ENCODE measurements around the gene LRRC7. TPM values are rescaled to one million over a fixed set of nuclear protein-coding genes. Genes with fewer than 3 reads are reported as not detected.

LRRC7 gene
- total RNA-seq, 2 donors from 2014 or later = not detected

DNA sequence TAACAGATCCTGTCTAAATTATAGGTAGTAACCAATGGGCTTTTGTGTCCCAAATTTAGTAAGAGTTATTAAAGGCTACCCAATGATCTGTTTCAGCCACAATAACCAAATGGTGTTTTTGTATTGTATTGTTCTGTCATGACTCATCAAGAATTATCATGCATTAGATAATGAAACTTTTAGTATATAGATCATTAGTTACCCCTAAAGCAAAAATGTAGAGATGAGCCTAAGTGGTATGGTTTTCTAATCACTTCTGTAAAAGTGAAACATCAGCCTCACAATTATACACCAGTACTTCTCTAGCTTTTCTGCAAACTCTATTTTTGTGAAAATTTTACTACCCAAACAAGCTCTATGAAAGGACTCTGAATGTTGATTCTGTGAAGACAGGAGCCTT, 71.4 kb downstream of the LRRC7 start:
- Mint-ChIP-seq H3K27ac (no peak overlapping the region), H3K4me3 (no peak overlapping the region), H3K9me3 (peaks cover 12% of the 10 kb centered on the region), H3K36me3 (no peaks in the 10 kb centered on the region), H3K27me3 (no peaks in the 10 kb centered on the region), H3K4me1 (ENCODE audit: low read depth in 2 of 2) (no peaks in the 10 kb centered on the region)
- no peak for DNase-seq (ENCODE audit: low spot score)
- no peak for ATAC-seq

DNA sequence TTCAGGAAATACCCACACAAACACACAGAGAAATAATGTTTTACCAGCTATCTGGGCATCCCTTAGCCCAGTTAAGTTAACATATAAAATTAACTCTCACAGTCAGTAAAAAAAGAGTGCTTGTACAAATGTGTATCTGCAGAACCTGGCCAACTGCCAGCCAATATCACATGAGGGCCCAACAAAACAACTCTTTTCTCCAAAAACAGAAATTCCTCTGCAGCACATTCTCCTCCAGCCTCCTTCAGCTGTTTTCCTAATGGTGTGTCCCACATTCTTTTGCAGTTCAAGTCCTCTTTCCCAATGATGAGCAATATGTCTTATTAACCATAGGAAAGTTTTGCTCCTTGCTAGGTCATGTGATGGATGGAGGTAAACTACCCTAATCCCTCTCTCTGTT, 75.5 kb downstream of the LRRC7 start:
- Mint-ChIP-seq H3K9me3 (peaks cover 8% of the 10 kb centered on the region), H3K4me1 (ENCODE audit: low read depth in 2 of 2) (no peaks in the 10 kb centered on the region), H3K27me3 (no peaks in the 10 kb centered on the region), H3K27ac (no peak overlapping the region), H3K36me3 (no peaks in the 10 kb centered on the region), H3K4me3 (no peak overlapping the region)
- ATAC-seq = no peak
- DNase-seq (ENCODE audit: low spot score) = no peak

DNA sequence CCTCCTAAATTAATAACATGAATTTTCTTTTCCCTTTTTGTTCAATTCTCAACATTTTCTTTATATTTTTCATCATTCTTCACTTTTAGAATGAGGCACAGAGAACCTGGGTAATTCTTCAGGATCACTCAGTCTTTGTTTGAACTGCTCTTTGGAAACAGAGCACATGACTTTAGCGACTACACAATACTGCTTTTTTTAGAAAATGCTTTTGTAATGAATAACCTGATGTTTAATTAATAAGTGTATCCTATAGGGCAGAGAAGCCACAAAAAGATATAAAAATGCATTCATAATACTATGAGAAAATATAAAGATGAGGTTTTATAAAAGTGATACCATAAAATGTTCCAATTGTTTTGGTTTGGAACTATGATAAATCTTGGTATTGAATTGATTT, 77.8 kb downstream of the LRRC7 start:
- H3K4me3 Mint-ChIP-seq = no peak overlapping the region

DNA sequence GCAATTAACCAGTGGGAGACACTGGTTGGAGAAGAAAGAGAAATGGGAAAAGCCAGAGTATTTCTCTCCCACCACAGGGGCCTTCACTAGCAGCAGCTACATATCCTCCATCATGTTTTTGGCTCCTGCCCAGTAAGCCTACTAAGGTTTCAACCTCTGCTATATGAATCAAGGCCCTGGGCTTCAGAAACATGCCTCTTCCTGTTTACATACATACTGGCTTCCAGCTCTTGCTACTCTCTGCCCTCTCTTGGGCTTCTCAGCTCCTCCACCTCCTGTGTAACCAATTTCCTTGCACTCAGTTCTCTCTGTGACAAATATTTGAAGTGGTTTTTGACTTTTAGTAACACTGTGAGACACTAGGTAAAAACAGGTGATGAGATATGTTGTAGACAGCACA, 80.8 kb downstream of the LRRC7 start:
- Mint-ChIP-seq H3K4me3 (no peak overlapping the region), H3K4me1 (ENCODE audit: low read depth in 2 of 2) (no peaks in the 10 kb centered on the region), H3K27ac (no peak overlapping the region), H3K36me3 (no peaks in the 10 kb centered on the region), H3K27me3 (no peaks in the 10 kb centered on the region), H3K9me3 (peaks cover 6% of the 10 kb centered on the region)
- ATAC-seq (no peak), DNase-seq (ENCODE audit: low spot score) (no peak)

More for the DNA sequence above, 77.8 kb downstream of the LRRC7 start:
- Mint-ChIP-seq H3K36me3 (no peaks in the 10 kb centered on the region), H3K9me3 (peaks cover 12% of the 10 kb centered on the region), H3K27ac (no peak overlapping the region), H3K4me1 (ENCODE audit: low read depth in 2 of 2) (no peaks in the 10 kb centered on the region), H3K27me3 (no peaks in the 10 kb centered on the region)
- ATAC-seq (no peak), DNase-seq (ENCODE audit: low spot score) (no peak)

DNA sequence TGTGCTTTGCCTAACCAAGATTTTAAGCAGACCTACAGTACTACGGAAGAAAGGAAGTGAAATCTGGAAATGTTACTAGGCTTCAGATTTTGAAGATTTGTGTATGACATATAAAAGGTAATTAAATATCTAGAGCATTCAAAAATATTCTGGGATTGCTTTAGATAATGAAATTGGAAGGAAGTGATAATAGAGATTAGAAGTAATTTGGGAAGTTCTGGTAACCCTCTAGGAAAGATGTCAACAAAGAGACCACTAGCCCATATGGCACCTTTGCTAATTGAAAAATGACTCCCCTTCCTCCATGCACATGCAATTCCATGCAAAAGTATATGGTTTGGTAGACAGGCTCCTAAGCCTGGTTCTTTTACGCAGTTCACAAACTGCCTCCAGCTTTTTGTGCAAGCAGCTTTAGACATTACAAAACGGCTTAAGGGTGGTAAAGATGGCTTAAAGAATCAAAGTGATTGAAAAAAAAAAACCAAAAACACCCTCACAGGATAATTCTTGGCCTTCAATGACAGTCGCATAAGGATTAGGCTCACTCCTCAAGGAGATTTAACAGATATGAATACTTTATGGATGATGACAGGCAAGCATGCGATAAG, 81.8 kb downstream of the LRRC7 start:
- no peaks in the 10 kb centered on the region for H3K27me3 Mint-ChIP-seq
- no peak overlapping the region for H3K27ac Mint-ChIP-seq
- H3K4me3 Mint-ChIP-seq = no peak overlapping the region

DNA sequence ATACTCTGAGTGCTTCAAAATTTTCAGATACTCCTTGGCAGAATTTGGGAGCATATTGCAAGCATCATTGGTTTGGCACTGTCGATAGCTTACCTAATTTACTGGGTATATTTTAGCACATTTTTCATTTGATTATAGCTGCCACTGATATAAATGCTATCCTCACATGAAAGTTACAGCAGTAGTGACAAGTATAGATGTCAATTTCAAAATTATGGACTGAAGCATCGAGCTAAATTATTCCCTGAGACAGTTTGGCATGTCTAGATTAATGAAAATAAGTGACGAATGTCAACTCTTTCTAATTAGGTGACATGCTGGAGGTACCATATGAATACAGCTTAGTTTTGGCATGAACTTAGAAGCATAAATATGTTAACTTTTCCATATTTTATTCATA, 83.1 kb downstream of the LRRC7 start:
- H3K36me3 Mint-ChIP-seq = no peaks in the 10 kb centered on the region
- ATAC-seq = no peak
- no peaks in the 10 kb centered on the region for H3K27me3 Mint-ChIP-seq
- no peak overlapping the region for H3K27ac Mint-ChIP-seq
- no peaks in the 10 kb centered on the region for H3K4me1 Mint-ChIP-seq (ENCODE audit: low read depth in 2 of 2)
- DNase-seq (ENCODE audit: low spot score) = no peak
- H3K9me3 Mint-ChIP-seq = peaks cover 10% of the 10 kb centered on the region
- no peak overlapping the region for H3K4me3 Mint-ChIP-seq

More for the DNA sequence above, 81.8 kb downstream of the LRRC7 start:
- DNase-seq (ENCODE audit: low spot score) (no peak), ATAC-seq (no peak)
- Mint-ChIP-seq H3K4me1 (ENCODE audit: low read depth in 2 of 2) (no peaks in the 10 kb centered on the region), H3K9me3 (peaks cover 7% of the 10 kb centered on the region), H3K36me3 (no peaks in the 10 kb centered on the region)

DNA sequence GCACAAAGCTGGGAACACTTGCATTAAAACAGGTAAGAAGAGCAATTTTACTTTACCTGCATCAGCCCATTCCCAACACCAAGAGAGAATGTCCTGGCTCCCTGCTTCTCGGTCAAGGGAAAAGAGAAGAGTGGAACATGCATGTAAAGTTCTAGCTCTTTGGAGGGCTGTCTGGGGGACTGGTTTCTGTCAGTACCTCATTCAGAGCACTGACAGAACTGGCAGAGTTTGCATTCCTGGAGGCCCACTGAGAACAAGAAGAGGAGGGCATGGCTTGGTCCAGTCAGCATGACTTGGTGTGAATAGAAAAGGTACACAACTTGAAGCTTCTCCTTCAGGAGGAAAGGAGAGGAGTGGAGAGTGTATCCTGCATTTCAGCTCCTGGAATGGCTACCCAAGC, 83.9 kb downstream of the LRRC7 start:
- Mint-ChIP-seq H3K36me3 (no peaks in the 10 kb centered on the region), H3K9me3 (peaks cover 10% of the 10 kb centered on the region), H3K4me3 (no peak overlapping the region), H3K4me1 (ENCODE audit: low read depth in 2 of 2) (no peaks in the 10 kb centered on the region), H3K27me3 (no peaks in the 10 kb centered on the region), H3K27ac (no peak overlapping the region)
- no peak for DNase-seq (ENCODE audit: low spot score)
- ATAC-seq = no peak

DNA sequence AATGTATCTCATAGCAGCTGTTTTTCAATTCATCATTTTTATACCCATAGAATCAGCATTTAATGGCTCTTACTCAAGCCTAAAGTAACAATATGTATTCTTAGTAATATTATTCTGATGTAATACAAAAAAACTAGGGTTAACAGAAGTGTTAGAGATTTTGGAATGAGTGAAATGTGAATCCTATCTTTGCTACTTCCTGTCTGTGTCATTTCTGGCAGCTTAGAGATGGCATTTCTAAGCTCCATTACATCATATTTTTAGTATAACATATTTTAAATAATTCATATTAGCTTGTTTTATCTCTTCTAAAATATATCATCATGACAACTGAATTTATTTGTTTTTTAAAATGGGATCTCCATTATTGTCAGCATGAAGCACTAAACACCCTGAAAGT, 90.2 kb downstream of the LRRC7 start:
- Mint-ChIP-seq H3K4me3 (no peak overlapping the region), H3K4me1 (ENCODE audit: low read depth in 2 of 2) (no peaks in the 10 kb centered on the region), H3K27me3 (no peaks in the 10 kb centered on the region), H3K27ac (no peak overlapping the region), H3K9me3 (peaks cover 11% of the 10 kb centered on the region), H3K36me3 (no peaks in the 10 kb centered on the region)
- DNase-seq (ENCODE audit: low spot score) = no peak
- ATAC-seq = no peak

DNA sequence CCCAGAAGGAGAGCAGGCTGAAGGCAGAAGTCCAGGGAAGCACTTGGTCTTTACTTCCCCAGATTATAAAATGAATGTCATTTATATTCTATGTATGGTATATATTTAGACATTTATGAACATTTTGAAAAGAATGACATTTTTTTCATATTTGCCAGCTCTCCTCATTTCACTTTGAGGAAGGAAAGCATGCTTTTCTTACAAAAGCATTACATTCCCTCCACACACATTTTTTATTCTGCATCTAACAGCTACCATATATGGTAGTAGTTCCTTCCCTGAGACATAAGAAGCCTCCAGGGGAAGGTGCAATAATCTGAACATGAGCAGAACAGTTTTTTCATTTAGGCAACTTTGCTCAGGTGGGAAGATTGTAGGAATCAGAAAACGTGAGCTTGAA, 94.0 kb downstream of the LRRC7 start:
- no peak overlapping the region for H3K27ac Mint-ChIP-seq
- no peak for DNase-seq (ENCODE audit: low spot score)
- no peak overlapping the region for H3K4me3 Mint-ChIP-seq
- H3K4me1 Mint-ChIP-seq (ENCODE audit: low read depth in 2 of 2) = no peaks in the 10 kb centered on the region
- no peaks in the 10 kb centered on the region for H3K36me3 Mint-ChIP-seq
- ATAC-seq = no peak
- no peaks in the 10 kb centered on the region for H3K27me3 Mint-ChIP-seq
- peaks cover 17% of the 10 kb centered on the region for H3K9me3 Mint-ChIP-seq

DNA sequence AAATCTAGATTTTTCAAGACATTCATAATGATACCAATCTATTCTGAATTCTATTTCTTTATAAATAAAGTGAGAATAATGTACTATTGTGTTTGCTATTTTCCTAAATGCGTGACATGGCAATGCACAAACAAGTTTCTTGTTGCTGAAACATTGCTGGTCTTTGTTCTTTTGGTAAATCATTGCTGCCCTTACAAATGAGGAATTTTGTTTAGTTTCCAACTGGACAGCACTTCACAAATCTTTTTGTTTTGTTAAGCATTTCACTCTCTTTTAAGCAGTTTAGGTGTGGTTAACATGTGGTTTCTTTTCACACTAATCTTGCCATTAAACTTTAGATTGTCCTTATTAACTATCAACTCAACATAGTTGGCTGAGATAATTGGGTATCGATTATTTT, 94.6 kb downstream of the LRRC7 start:
- Mint-ChIP-seq H3K27ac (no peak overlapping the region), H3K27me3 (no peaks in the 10 kb centered on the region), H3K4me3 (no peak overlapping the region), H3K36me3 (no peaks in the 10 kb centered on the region), H3K4me1 (ENCODE audit: low read depth in 2 of 2) (no peaks in the 10 kb centered on the region), H3K9me3 (peaks cover 23% of the 10 kb centered on the region)
- DNase-seq (ENCODE audit: low spot score) = no peak
- no peak for ATAC-seq

DNA sequence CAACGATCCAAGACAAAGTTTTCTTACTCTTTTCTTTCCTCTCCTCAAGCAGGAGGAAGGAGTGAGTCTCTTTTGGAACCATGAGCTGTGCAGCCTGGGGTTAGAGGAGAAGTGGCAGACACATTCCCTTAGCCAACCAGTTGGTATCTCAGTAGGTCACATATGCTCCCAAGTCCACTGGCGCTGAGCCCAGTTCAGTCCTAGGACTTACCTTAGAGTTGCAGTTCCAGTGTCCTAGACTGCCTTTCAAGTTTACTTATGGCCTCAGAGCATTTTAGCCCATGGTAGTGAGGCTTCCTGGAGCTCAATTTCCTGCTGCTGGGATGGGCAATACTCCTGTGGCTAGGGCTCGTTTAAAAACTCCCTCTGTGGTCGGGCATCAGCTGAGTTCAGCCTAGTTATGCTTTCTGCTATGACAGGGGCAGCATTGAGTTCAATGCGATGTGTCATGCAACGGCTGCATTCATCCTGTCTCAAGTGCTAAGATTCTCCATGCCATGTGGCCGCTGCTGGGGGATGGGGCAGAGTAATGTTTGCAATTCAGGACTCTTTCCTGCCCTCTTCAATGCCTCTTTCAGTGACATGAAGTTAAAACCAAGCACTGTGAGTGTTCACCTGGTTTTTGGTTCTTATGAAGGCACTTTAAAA, 103.8 kb downstream of the LRRC7 start:
- H3K27ac Mint-ChIP-seq = no peak overlapping the region
- H3K9me3 Mint-ChIP-seq = peaks cover 16% of the 10 kb centered on the region
- no peaks in the 10 kb centered on the region for H3K27me3 Mint-ChIP-seq
- no peak for ATAC-seq
- no peak overlapping the region for H3K4me3 Mint-ChIP-seq
- no peaks in the 10 kb centered on the region for H3K4me1 Mint-ChIP-seq (ENCODE audit: low read depth in 2 of 2)
- peaks cover 4% of the 10 kb centered on the region for H3K36me3 Mint-ChIP-seq
- no peak for DNase-seq (ENCODE audit: low spot score)

DNA sequence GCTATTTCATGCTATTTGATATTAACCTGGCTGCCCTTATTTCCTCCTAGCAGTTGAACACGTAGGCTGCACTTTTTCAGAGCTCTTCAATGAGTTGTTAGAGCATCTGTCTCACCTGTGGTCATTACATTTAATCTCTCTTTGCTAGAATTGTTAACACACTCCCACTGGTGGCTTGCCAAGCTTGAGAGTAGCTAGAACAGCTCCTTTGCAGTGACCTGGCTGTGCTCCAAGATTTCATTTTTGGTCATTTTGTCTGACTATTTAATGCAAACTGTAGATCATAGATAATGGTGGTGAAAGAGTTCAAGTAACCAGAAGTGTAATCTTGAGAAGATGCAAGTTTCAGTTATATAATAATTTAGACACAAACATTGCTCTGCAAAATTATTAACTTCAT, 105.6 kb downstream of the LRRC7 start:
- Mint-ChIP-seq H3K27ac (no peak overlapping the region), H3K27me3 (no peaks in the 10 kb centered on the region)
- ATAC-seq = no peak

DNA sequence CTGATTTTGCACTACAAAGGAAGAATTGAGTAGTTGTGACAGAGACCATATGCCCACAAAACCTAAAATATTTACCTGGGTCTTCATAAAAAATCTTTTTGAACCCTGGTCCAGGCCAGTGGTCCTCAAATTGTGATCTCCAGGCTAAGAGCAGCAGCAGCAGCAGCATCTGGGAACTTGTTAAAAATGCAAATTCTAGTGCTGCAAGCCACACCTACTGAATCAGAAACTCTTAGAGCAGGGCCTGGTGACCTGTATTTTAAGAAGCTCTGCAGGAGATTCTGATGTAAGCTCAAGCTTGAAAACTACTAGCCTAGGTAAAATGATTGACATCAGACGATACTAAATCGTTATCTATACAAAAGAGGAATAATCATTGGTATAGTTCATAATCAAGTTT, 112.2 kb downstream of the LRRC7 start:
- no peak overlapping the region for H3K4me3 Mint-ChIP-seq
- no peak for DNase-seq (ENCODE audit: low spot score)
- H3K4me1 Mint-ChIP-seq (ENCODE audit: low read depth in 2 of 2) = no peaks in the 10 kb centered on the region
- ATAC-seq = no peak
- H3K27ac Mint-ChIP-seq = no peak overlapping the region
- H3K27me3 Mint-ChIP-seq = no peaks in the 10 kb centered on the region
- H3K36me3 Mint-ChIP-seq = no peaks in the 10 kb centered on the region
- H3K9me3 Mint-ChIP-seq = peaks cover 12% of the 10 kb centered on the region

More for the DNA sequence above, 105.6 kb downstream of the LRRC7 start:
- no peak for DNase-seq (ENCODE audit: low spot score)
- H3K4me1 Mint-ChIP-seq (ENCODE audit: low read depth in 2 of 2) = no peaks in the 10 kb centered on the region
- peaks cover 10% of the 10 kb centered on the region for H3K9me3 Mint-ChIP-seq
- H3K4me3 Mint-ChIP-seq = no peak overlapping the region
- peaks cover 4% of the 10 kb centered on the region for H3K36me3 Mint-ChIP-seq

DNA sequence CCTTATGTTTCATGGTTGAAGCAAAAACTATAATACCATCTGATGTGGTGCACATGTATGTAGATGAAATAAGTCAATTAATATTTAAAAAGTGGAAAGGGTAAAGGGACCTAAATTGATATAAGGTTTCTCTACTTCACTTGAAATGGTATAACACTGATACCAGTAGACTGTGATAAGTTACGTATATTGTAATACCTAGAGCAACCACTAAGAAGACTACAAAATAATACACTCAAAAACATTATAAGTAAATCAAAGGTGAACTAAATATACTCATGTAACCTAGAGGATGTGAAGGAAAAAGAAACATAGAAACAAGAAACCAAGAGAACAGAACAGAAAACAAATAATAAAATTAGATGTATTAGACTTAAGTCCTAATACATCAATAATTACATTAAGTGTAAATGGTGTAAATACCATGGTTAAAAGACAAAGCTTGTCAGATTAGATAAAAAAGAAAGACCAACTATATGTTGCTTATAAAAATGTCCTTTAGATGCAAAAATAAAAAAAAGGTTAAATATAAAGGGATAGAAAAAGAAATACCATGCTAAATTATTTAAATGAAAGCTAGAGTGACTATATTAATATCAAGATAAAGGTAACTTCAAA, 118.8 kb downstream of the LRRC7 start:
- H3K4me1 Mint-ChIP-seq (ENCODE audit: low read depth in 2 of 2) = no peaks in the 10 kb centered on the region
- H3K36me3 Mint-ChIP-seq = no peaks in the 10 kb centered on the region
- ATAC-seq = no peak
- no peak for DNase-seq (ENCODE audit: low spot score)
- H3K27me3 Mint-ChIP-seq = no peaks in the 10 kb centered on the region
- peaks cover 18% of the 10 kb centered on the region for H3K9me3 Mint-ChIP-seq
- H3K4me3 Mint-ChIP-seq = no peak overlapping the region
- H3K27ac Mint-ChIP-seq = no peak overlapping the region
